Measurements from ENCODE around the gene EDN3.

GRCh38 chr20:59334651-59335300 is 34.4 kb downstream of the EDN3 start:
- TF ChIP-seq CTCF (IDR thresholded peaks at IDR 0.05) (no peak), POLR2A (IDR thresholded peaks at IDR 0.05) (no peak)

Measured in gastroesophageal sphincter (tissue), 3 donors.